Glutamatergic neuron (in vitro differentiated cells): ENCODE results near the gene EIF4EBP2. TPM values are rescaled to one million over a fixed set of nuclear protein-coding genes. Genes with fewer than 3 reads are reported as not detected.

Source experiments
- DNase-seq: peaks from one replicate; pipeline ENCODE4 v3.0.0; 2022
- H3K27ac Mint-ChIP-seq: one replicate; pipeline ENCODE4 v1.8.0; 2020; ENCODE audit warnings: mild to moderate bottlenecking, mixed read lengths, inconsistent platforms; ENCODE audit not compliant: unreplicated experiment
- H3K27me3 Mint-ChIP-seq: one replicate; pipeline ENCODE4 v1.8.0; 2020; ENCODE audit warnings: mild to moderate bottlenecking, moderate library complexity, mixed read lengths, inconsistent platforms; ENCODE audit not compliant: unreplicated experiment
- H3K36me3 Mint-ChIP-seq: one replicate; pipeline ENCODE4 v1.8.0; 2020; ENCODE audit warnings: mild to moderate bottlenecking, mixed read lengths, inconsistent platforms; ENCODE audit not compliant: unreplicated experiment
- H3K4me1 Mint-ChIP-seq: one replicate; pipeline ENCODE4 v1.8.0; 2020; ENCODE audit warnings: mild to moderate bottlenecking, low read depth, mixed read lengths, inconsistent platforms; ENCODE audit not compliant: unreplicated experiment
- H3K4me3 Mint-ChIP-seq: one replicate; pipeline ENCODE4 v1.8.0; 2020; ENCODE audit warnings: mild to moderate bottlenecking, mixed read lengths, inconsistent platforms; ENCODE audit not compliant: unreplicated experiment
- H3K9me3 Mint-ChIP-seq: one replicate; pipeline ENCODE4 v1.8.0; 2020; ENCODE audit warnings: mild to moderate bottlenecking, moderate library complexity, mixed read lengths, inconsistent platforms; ENCODE audit not compliant: unreplicated experiment
- total RNA-seq: library from RNA; stranded (reverse); fragmentation: NEBNext Ultra II Directional; extraction: Animal tissue kit (Norgen Biotek cat#: 25700); gene quantifications from one replicate; pipeline ENCODE4 v1.2.1, GENCODE V29; 2021; ENCODE audit not compliant: unreplicated experiment
- TF ChIP-seq, protein P1 (sequence below): fragments of 200-600 bp; sonication (generic); IDR thresholded peaks from one replicate; pipeline ENCODE4 v1.5.0; 2021; ENCODE audit not compliant: partially characterized antibody, unreplicated experiment

EIF4EBP2 gene
- total RNA-seq, 1 donor from 2014 or later, result 130 TPM

DNA sequence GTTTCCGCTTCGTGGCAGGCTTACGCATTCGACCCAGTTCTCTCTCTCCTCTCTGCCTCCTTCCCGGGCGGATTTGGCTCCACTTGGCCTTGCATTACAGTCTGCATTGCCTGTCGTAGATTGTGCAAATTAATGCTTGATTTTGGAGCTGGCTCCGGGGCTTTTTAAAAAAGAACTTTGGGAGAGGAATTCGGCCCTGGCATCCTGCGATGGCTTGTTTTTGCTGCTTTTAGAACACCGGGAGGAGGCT is 767 bp downstream of the EIF4EBP2 start:
- Mint-ChIP-seq H3K27ac (peak overlapping the region; percentile 90), H3K9me3 (peaks cover 6% of the 10 kb centered on the region), H3K4me1 (peaks cover 23% of the 10 kb centered on the region), H3K36me3 (peaks cover 6% of the 10 kb centered on the region), H3K27me3 (peaks cover 6% of the 10 kb centered on the region), H3K4me3 (peak overlapping the region; percentile 99)
- TF ChIP-seq, protein P1, sequence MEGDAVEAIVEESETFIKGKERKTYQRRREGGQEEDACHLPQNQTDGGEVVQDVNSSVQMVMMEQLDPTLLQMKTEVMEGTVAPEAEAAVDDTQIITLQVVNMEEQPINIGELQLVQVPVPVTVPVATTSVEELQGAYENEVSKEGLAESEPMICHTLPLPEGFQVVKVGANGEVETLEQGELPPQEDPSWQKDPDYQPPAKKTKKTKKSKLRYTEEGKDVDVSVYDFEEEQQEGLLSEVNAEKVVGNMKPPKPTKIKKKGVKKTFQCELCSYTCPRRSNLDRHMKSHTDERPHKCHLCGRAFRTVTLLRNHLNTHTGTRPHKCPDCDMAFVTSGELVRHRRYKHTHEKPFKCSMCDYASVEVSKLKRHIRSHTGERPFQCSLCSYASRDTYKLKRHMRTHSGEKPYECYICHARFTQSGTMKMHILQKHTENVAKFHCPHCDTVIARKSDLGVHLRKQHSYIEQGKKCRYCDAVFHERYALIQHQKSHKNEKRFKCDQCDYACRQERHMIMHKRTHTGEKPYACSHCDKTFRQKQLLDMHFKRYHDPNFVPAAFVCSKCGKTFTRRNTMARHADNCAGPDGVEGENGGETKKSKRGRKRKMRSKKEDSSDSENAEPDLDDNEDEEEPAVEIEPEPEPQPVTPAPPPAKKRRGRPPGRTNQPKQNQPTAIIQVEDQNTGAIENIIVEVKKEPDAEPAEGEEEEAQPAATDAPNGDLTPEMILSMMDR, result no peak
- DNase-seq, result no peak

DNA sequence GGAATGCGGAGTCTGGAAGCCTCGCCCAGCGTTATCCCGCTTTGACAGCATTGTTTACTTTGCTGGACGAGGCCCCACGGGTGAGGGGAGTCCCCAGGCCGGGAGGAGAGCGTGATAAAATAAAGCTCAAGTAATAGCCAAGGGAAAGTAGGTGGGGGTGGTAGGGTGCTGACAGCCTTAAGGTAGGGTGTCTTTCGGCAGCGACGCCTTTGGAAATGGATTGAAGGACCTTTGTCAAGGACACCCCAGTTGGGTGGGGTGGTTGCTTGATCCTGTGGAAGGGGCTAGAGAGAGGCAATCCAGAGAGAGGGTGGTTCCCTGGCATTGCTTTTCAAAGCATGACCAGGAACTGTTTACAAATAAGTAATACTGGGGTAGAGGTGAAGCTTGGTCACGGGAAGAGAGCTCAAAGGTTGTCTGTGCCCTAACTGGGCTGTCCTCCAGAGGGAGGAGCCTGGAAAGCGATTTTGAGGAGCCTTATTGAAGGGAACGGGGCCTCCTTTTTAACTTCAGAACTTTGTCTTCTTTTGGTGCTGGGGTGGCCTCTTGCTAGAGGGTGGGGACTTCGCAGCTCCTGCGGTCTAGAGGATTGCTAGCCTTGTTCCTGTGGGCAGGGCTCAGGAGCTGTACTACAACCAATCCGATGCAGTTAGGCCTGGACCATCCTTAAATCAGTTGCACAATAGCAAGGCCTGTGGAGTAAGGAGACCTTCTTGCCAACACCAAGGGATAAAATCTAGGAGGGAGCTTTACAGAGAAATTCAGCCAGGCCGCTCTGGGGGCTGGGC is 1.3 kb downstream of the EIF4EBP2 start:
- peaks cover 6% of the 10 kb centered on the region for H3K27me3 Mint-ChIP-seq
- TF ChIP-seq, protein P1, result no peak
- peak overlapping the region; percentile 99 for H3K4me3 Mint-ChIP-seq

DNA sequence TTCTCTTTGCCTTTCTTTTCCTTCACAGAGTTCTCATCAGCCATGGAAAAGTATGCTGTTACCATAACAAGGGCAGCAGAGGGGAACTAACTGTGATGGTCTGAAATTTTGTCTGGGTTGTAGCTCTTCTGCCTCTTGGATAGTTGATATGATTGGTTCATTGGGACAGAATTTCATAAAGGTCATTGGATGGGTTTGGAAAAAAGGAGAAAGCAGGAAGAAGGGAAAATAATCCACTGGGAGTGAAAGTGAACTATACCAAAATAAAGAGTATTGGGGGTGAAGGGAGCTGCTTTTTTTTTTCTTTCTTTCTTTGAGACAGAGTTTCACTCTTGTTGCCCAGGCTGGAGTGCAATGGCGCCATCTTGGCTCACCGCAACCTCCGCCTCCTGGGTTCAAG is 5.8 kb downstream of the EIF4EBP2 start:
- TF ChIP-seq, protein P1, result no peak
- Mint-ChIP-seq H3K27ac (no peak overlapping the region), H3K4me3 (no peak overlapping the region), H3K4me1 (peaks cover 43% of the 10 kb centered on the region), H3K36me3 (peaks cover 6% of the 10 kb centered on the region), H3K9me3 (peaks cover 4% of the 10 kb centered on the region), H3K27me3 (peaks cover 4% of the 10 kb centered on the region)
- no peak for DNase-seq

More for the DNA sequence above, 1.3 kb downstream of the EIF4EBP2 start:
- no peak for DNase-seq
- Mint-ChIP-seq H3K36me3 (peaks cover 6% of the 10 kb centered on the region), H3K27ac (peak overlapping the region; percentile 90), H3K4me1 (peaks cover 25% of the 10 kb centered on the region), H3K9me3 (peaks cover 6% of the 10 kb centered on the region)

DNA sequence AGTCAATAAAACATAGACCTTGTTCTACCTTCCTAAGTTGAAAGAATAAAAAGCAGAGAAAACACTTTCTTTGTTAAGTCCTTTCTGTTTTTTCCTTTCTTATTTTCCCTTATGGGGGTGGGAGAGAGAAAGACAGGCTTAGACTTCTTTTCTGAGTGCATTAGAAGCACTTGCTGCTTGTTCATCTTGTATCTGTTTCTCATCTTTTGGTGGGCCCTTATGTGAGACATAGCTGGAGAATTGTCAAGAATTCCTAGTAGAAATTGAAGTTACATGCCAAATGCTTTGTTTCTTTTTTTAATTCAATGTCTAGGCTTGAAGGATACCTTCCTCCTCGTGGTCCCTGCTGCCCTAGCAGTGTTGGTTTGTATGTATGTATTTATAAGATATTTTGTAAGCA is 6.7 kb downstream of the EIF4EBP2 start:
- Mint-ChIP-seq H3K27me3 (no peaks in the 10 kb centered on the region), H3K36me3 (peaks cover 6% of the 10 kb centered on the region), H3K4me3 (no peak overlapping the region), H3K4me1 (peaks cover 40% of the 10 kb centered on the region), H3K27ac (peak overlapping the region; percentile 20), H3K9me3 (peaks cover 4% of the 10 kb centered on the region)
- TF ChIP-seq, protein P1, result no peak
- DNase-seq, result no peak

DNA sequence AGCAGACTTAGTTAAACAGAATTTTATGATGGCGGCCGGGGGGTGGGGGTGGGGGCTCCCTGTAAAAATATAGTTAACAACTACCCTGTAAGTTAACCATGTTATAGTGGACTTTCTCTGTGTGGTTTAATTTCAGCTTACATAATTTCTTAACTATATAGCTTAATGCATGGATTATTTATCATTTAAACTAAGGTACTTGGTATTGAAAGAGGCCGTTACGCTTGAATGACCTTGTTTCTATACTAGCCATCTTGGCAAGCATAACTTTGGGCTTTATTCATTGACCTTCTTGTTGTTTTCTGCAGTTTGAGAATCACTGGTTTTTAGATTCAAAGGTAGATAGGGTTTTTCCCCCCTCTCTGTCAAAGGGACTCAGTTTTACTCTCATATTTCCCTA is 8.4 kb downstream of the EIF4EBP2 start:
- TF ChIP-seq, protein P1, result no peak
- peaks cover 2% of the 10 kb centered on the region for H3K27me3 Mint-ChIP-seq
- peaks cover 29% of the 10 kb centered on the region for H3K4me1 Mint-ChIP-seq
- no peak overlapping the region for H3K4me3 Mint-ChIP-seq
- no peak for DNase-seq
- H3K36me3 Mint-ChIP-seq, result peaks cover 6% of the 10 kb centered on the region
- H3K27ac Mint-ChIP-seq, result no peak overlapping the region
- peaks cover 4% of the 10 kb centered on the region for H3K9me3 Mint-ChIP-seq
